Measurements from ENCODE around the gene LUM. TPM values are rescaled to one million over a fixed set of nuclear protein-coding genes. Genes with fewer than 3 reads are reported as not detected.

The LUM gene
- total RNA-seq, 1 experiment from 2014 or later = not detected

DNA sequence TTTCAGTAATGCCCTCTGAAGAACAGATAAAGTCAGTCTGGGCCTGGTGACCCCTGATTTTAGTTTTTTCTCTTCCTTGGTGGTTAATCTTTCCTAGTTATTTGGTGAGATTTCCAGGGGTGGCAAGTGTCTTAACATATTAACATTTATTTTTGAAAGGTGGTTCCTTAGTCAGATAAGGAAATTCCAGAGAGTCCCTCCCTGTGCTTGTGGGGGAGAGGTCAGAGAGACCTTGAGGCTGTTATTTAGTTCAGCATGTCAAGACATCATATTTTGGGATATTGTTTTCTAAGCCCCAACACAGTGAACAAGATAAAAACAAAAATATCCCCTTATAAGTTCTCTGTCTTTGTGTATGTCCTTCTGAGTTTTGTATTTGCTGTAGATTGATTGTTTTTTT is 9.5 kb upstream of the LUM start:
- H2BK15ac ChIP-seq (ENCODE audit: low read depth, low read length) = no peak overlapping the region
- H3K23ac ChIP-seq (ENCODE audit: insufficient read length, low read depth, low read length) = no peak overlapping the region
- H2BK12ac ChIP-seq (ENCODE audit: insufficient read length, low read depth, low read length) = no peak overlapping the region
- no peaks in the 10 kb centered on the region for H3K27me3 ChIP-seq (ENCODE audit: insufficient read depth, low read length)
- no peak overlapping the region for H3K18ac ChIP-seq (ENCODE audit: insufficient read length, low read depth, low read length)
- H3T11ph ChIP-seq (ENCODE audit: low read length) = no peak overlapping the region
- no peaks in the 10 kb centered on the region for H3K79me2 ChIP-seq (ENCODE audit: insufficient read depth, low read length)
- no peak overlapping the region for H2BK120ac ChIP-seq (ENCODE audit: low read depth, low read length, poor library complexity, severe bottlenecking)
- H3K56ac ChIP-seq (ENCODE audit: insufficient read length, low read depth, low read length) = no peak overlapping the region
- Mint-ChIP-seq H3K4me3 (no peak overlapping the region), H3K9me3 (no peaks in the 10 kb centered on the region), H3K36me3 (ENCODE audit: insufficient read depth in 1 of 3, low read depth in 3 of 3) (no peaks in the 10 kb centered on the region), H3K27ac (no peak overlapping the region), H3K4me1 (no peaks in the 10 kb centered on the region), H3K27me3 (ENCODE audit: low read depth) (no peaks in the 10 kb centered on the region)
- no peaks in the 10 kb centered on the region for H4K20me1 ChIP-seq (ENCODE audit: control insufficient read depth, insufficient read depth, insufficient read length)
- no peak for DNase-seq
- no peaks in the 10 kb centered on the region for H3K23me2 ChIP-seq (ENCODE audit: insufficient read length, low read depth, low read length, poor library complexity, severe bottlenecking)
- H3K4me2 ChIP-seq (ENCODE audit: insufficient read depth, insufficient read length, low read length) = no peak overlapping the region
- H3K9ac ChIP-seq (ENCODE audit: extremely low read depth, insufficient read length, low read length) = no peak overlapping the region
- H2AFZ ChIP-seq (ENCODE audit: low read length) = no peak overlapping the region
- no peak overlapping the region for H3K14ac ChIP-seq (ENCODE audit: insufficient read depth, low read length)
- no peak overlapping the region for H4K5ac ChIP-seq (ENCODE audit: insufficient read length, low read depth, low read length)
- no peak overlapping the region for H4K91ac ChIP-seq (ENCODE audit: insufficient read length, low read depth, low read length)
- no peak overlapping the region for H2BK20ac ChIP-seq (ENCODE audit: low read depth, low read length, poor library complexity, severe bottlenecking)
- H2AK5ac ChIP-seq (ENCODE audit: insufficient read length, low read length) = no peak overlapping the region
- H4K8ac ChIP-seq (replicated peaks; ENCODE audit: insufficient read length, low read depth, low read length) = no peak overlapping the region
- H3K27ac ChIP-seq (ENCODE audit: insufficient read length, low read depth, low read length) = no peak overlapping the region
- no peaks in the 10 kb centered on the region for H3K9me3 ChIP-seq (ENCODE audit: control insufficient read depth, low read depth, low read length)
- H3K4me1 ChIP-seq (ENCODE audit: insufficient read depth, low read length) = no peaks in the 10 kb centered on the region
- H2BK5ac ChIP-seq (ENCODE audit: insufficient read length, low read length) = no peak overlapping the region
- no peak overlapping the region for H3K4ac ChIP-seq (ENCODE audit: low read depth, low read length)
- H3K79me1 ChIP-seq (ENCODE audit: insufficient read depth, low read depth, low read length, poor library complexity, severe bottlenecking) = no peaks in the 10 kb centered on the region
- TF ChIP-seq, protein P1, sequence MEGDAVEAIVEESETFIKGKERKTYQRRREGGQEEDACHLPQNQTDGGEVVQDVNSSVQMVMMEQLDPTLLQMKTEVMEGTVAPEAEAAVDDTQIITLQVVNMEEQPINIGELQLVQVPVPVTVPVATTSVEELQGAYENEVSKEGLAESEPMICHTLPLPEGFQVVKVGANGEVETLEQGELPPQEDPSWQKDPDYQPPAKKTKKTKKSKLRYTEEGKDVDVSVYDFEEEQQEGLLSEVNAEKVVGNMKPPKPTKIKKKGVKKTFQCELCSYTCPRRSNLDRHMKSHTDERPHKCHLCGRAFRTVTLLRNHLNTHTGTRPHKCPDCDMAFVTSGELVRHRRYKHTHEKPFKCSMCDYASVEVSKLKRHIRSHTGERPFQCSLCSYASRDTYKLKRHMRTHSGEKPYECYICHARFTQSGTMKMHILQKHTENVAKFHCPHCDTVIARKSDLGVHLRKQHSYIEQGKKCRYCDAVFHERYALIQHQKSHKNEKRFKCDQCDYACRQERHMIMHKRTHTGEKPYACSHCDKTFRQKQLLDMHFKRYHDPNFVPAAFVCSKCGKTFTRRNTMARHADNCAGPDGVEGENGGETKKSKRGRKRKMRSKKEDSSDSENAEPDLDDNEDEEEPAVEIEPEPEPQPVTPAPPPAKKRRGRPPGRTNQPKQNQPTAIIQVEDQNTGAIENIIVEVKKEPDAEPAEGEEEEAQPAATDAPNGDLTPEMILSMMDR (conservative IDR thresholded peaks at IDR 0.05) = no peak

Measured in H9 (cell line).